ENCODE data around the gene ROBO3.

Gene ROBO3

GRCh38 chr11:124894606-124895430, 29.6 kb downstream of the ROBO3 start:
- no peak for DNase-seq

DNA sequence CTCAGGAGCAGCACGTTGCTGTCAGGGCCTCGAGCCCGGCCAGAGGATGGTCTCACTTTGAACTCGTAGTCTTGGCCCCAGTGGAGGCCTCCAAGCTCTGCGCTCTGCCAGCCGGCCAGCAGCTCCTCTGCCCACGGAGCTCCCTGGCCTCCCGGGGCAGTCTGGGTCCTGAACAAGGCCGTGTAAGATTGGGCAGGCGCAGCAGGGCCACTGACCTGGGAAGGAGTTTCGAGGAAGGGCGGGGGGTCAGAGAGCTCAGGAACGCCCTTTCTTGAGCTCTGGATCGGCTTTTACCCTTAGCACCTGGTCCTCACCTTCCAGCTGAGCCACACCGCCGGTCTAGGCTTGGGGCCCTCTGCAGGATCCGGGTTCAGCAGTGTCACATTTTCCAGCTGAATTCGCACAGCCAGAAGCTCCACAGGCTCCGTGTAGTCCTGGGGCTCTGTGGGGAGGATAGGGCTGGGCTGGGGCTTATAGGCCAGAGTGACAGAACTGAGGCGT, 30.3 kb downstream of the ROBO3 start:
- no peak for DNase-seq

GRCh38 chr11:124896071-124896750, 31.0 kb downstream of the ROBO3 start:
- no peak for DNase-seq

DNA sequence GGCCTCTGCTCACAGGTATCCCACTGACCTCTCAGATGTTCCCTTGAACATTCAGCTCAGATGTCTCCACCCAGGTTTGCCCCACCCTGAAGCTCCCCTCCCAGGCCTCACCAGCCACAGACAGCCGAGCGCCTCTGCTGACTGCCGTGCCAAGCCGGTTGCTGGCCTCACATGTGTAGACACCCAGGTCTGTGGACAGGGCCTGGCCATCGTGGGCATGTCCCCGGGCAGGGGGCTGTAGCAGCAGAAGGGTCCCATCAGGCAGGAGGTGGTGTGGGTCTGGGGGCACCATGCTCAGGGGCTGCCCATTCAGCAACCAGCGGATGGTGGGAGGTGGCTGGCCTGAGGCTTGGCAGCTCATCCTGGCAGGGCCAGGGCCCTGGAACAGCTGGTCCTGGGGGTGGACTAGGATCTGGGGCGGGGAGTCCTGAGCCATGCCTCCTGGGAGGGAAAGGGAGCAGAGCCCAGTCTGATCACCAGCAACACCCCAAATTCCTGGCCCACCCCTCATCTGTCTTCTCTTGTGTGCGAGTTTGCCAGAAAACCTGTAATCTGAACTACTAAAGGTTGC, 31.7 kb downstream of the ROBO3 start:
- DNase-seq: no peak

GRCh38 chr11:124897674-124898262, 32.5 kb downstream of the ROBO3 start, which contains the start of gene ROBO4:
ROBO4 (minus strand) TSS chr11:124897865; CDS start chr11:124897795, 70 bp downstream.
- no peak for DNase-seq

- DNase-seq: peak; percentile 82
These were observed 33.0 kb downstream of the ROBO3 start for GRCh38 chr11:124898263-124898680.

GRCh38 chr11:124898711-124899110, 33.5 kb downstream of the ROBO3 start:
- DNase-seq: no peak

- no peak for DNase-seq
These were observed 34.3 kb downstream of the ROBO3 start for GRCh38 chr11:124899383-124900145.

GRCh38 chr11:124900464-124900863, 35.2 kb downstream of the ROBO3 start:
- no peak for DNase-seq

DNA sequence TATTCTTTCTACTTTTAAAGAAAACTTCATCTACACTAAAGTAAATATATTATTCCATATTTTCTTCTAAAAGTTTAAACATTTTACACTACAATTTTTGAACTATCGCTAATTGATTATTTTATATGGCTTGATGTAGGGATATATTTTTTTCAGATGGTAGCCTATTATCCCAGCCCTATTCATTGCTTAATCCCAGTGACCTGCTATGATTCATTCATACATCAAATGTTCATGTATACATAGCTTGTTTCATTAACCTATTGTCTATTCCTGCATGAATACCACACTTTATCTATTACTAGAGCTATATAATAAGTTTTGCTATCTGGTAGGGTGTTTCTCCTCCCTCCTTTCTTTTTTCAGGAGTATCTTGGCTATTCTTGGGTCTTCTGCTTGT, 37.4 kb downstream of the ROBO3 start:
- DNase-seq: no peak

- DNase-seq: no peak
These were observed 50.5 kb downstream of the ROBO3 start for GRCh38 chr11:124915541-124916369.

DNA sequence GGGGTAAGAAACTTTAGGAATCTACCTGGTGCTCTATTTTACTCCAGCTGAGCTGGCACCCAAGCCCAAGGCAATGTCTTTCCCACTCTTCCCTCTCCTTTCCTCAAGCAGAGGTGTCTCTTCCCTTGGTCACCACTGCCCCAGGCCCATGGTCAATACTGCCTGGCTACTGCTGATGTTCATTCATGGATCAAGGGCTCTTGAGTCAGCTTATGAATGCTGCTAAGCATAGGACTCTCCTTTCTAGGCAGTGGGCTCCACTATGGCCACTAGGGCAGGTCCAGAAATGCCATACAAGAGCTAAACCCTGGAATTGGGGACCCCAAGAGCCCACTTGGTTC, 51.1 kb downstream of the ROBO3 start:
- DNase-seq: no peak

- DNase-seq: peak; percentile 62
These were observed 51.9 kb downstream of the ROBO3 start for GRCh38 chr11:124917115-124917637.

- no peak for DNase-seq
These were observed 53.7 kb downstream of the ROBO3 start, which contains the start of gene HEPN1 for GRCh38 chr11:124918950-124919349. HEPN1 (plus strand) TSS chr11:124919250.

- DNase-seq: peak; percentile 64
These were observed 54.7 kb downstream of the ROBO3 start for GRCh38 chr11:124919898-124920297.

GRCh38 chr11:124920356-124920755, 55.1 kb downstream of the ROBO3 start:
- DNase-seq: no peak

DNA sequence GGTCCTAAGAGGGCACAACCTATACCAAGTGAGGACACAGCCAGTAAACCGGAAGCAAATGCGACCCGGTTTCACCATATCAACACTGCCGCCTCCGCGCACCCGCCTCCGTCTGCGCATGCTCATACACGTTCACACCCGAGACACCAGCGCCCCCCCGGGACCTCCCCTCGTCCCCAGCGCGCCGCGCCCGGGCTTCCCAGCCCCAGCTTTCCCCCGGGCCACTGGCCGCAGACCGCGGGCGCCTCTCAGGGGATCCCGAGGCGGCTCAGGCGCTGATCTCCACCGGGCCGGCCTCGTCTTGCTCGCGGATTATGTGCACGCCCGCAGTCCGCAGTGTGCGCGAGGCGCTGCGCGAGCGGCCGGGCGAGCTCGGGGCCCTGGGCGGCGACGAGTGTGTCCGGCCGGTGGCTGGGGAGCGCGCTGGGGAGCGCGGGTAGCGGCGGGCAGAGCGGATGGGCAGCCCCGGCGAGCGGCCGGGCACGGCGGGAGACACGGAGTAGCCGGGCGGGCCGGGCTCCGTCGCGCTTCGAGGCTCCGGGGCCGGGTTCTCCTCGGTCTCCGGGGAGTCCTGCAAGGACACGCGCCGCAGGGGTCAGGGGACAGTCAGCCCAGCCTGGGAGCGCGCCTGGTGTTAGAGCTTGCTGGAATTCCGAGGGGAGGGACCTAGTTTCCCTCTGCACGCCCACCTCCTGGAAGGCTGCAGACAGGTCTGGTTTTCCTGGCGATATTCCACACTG, 55.8 kb downstream of the ROBO3 start:
- peak; percentile 48 for DNase-seq

GRCh38 chr11:124922831-124923230, 57.6 kb downstream of the ROBO3 start:
- no peak for DNase-seq

DNA sequence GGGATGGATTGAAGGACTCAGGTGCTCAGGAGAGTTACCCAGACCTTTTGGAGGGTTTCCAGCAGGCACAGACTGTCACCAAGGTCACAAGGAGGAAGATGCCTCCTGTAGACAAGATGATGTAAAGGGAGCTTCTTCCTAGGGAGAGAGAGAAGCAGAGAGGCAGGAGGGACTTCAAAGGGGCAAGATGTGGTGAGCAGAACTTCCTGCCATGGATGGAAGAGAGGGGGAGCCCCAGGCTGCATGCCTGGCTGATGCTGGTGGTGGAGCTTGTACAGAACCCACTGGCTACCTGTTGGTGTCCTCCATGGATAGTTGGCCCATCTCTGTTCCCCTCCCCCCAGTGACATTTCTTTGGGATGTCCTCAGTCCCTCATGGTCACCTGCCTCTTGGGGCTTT, 58.1 kb downstream of the ROBO3 start:
- no peak for DNase-seq

GRCh38 chr11:124928942-124929665, 63.9 kb downstream of the ROBO3 start:
- DNase-seq: no peak
